GM23338 (cell line): ENCODE measurements around the gene TFCP2. TPM values are rescaled to one million over a fixed set of nuclear protein-coding genes. Genes with fewer than 3 reads are reported as not detected.

Experiments
- ATAC-seq: fragments of 200-7000 bp; cut with Tn5 transposase; 3 replicates; pipeline ENCODE4 v1.9.1; 2020
- DNase-seq: peaks from one replicate; pipeline ENCODE4 v3.0.0-alpha.2; 2015; ENCODE audit warnings: low spot score
- H2AFZ ChIP-seq: fragments of 200-600 bp; sonication (generic); 2 replicates; pipeline ENCODE4 v1.8.0; 2016; ENCODE audit warnings: antibody characterized with exemption, mild to moderate bottlenecking, moderate library complexity
- H3F3A ChIP-seq: fragments of 200-600 bp; sonication (generic); replicated peaks from 2 replicates; pipeline ENCODE4 v1.8.0; 2017; ENCODE audit warnings: antibody characterized with exemption, mixed run types, low read depth
- H3K27ac ChIP-seq: fragments of 200-600 bp; sonication (generic); 2 replicates; pipeline ENCODE4 v1.6.1; 2016; ENCODE audit warnings: low read depth
- H3K27me3 ChIP-seq: fragments of 200-600 bp; sonication (generic); 2 replicates; pipeline ENCODE4 v1.8.0; 2016; ENCODE audit warnings: mild to moderate bottlenecking, mixed run types, moderate library complexity; ENCODE audit not compliant: insufficient read depth
- H3K36me3 ChIP-seq: fragments of 200-600 bp; sonication (generic); 2 replicates; pipeline ENCODE4 v1.8.0; 2016; ENCODE audit warnings: mild to moderate bottlenecking; ENCODE audit not compliant: insufficient read depth
- H3K4me1 ChIP-seq: fragments of 200-600 bp; sonication (generic); 2 replicates; pipeline ENCODE4 v1.8.0; 2016; ENCODE audit warnings: mild to moderate bottlenecking, moderate library complexity; ENCODE audit not compliant: insufficient read depth
- H3K4me2 ChIP-seq: fragments of 200-600 bp; sonication (generic); 2 replicates; pipeline ENCODE4 v1.7.1; 2017; ENCODE audit warnings: mixed run types
- H3K4me3 ChIP-seq: fragments of 200-600 bp; sonication (generic); 2 replicates; pipeline ENCODE4 v1.6.1; 2016; ENCODE audit warnings: mixed run types
- H3K79me2 ChIP-seq: fragments of 200-600 bp; sonication (generic); replicated peaks from 2 replicates; pipeline ENCODE4 v1.8.0; 2017; ENCODE audit warnings: mild to moderate bottlenecking; ENCODE audit not compliant: insufficient read depth
- H3K9me2 ChIP-seq: fragments of 200-600 bp; sonication (generic); 2 replicates; pipeline ENCODE4 v1.8.0; 2017; ENCODE audit not compliant: insufficient read depth
- H4K20me1 ChIP-seq: fragments of 200-600 bp; sonication (generic); replicated peaks from 2 replicates; pipeline ENCODE4 v1.8.0; 2017; ENCODE audit warnings: mild to moderate bottlenecking; ENCODE audit not compliant: insufficient read depth
- H3K27ac Mint-ChIP-seq: 2 replicates; pipeline ENCODE4 v1.8.0; 2020; ENCODE audit warnings: inconsistent platforms, mild to moderate bottlenecking, moderate library complexity, mixed read lengths
- H3K27me3 Mint-ChIP-seq: 3 replicates; pipeline ENCODE4 v1.8.0; 2022; ENCODE audit warnings: low read depth, mild to moderate bottlenecking, moderate library complexity, mixed read lengths, inconsistent platforms; ENCODE audit not compliant: insufficient read depth, poor library complexity
- H3K36me3 Mint-ChIP-seq: 3 replicates; pipeline ENCODE4 v1.8.0; 2021; ENCODE audit warnings: low read depth, mild to moderate bottlenecking, inconsistent platforms, moderate library complexity, mixed read lengths
- H3K4me1 Mint-ChIP-seq: 3 replicates; pipeline ENCODE4 v1.8.0; 2020; ENCODE audit warnings: mild to moderate bottlenecking, inconsistent platforms, mixed read lengths
- H3K4me3 Mint-ChIP-seq: 3 replicates; pipeline ENCODE4 v1.8.0; 2021; ENCODE audit warnings: moderate library complexity, mild to moderate bottlenecking, inconsistent platforms, mixed read lengths
- H3K9me3 Mint-ChIP-seq: 3 replicates; pipeline ENCODE4 v1.8.0; 2020; ENCODE audit warnings: moderate library complexity, mild to moderate bottlenecking, inconsistent platforms, mixed read lengths
- CREB1 ChIP-seq: fragments of 250-450 bp; sonication (Bioruptor Pico); IDR thresholded peaks from 2 replicates; pipeline ENCODE4 v1.5.0; 2020; ENCODE audit warnings: low read depth, mild to moderate bottlenecking, moderate library complexity
- EZH2 ChIP-seq: fragments of 200-600 bp; sonication (generic); IDR thresholded peaks from one replicate; pipeline ENCODE4 v1.8.0; 2017; ENCODE audit warnings: antibody characterized with exemption, mild to moderate bottlenecking, low read depth; ENCODE audit not compliant: unreplicated experiment
- EZH2phosphoT487 ChIP-seq: fragments of 200-600 bp; sonication (generic); IDR thresholded peaks from one replicate; pipeline ENCODE4 v1.8.1; 2018; ENCODE audit warnings: antibody characterized with exemption; ENCODE audit not compliant: unreplicated experiment
- JUNB ChIP-seq: IDR thresholded peaks from one replicate; pipeline ENCODE4 v1.6.1; 2016; ENCODE audit warnings: antibody characterized with exemption; ENCODE audit not compliant: unreplicated experiment
- NANOG ChIP-seq: IDR thresholded peaks from 2 replicates; pipeline ENCODE4 v1.6.1; 2016; ENCODE audit warnings: antibody characterized with exemption, borderline replicate concordance
- POLR2AphosphoS5 ChIP-seq: IDR thresholded peaks from 2 replicates; pipeline ENCODE4 v1.6.1; 2016; ENCODE audit warnings: antibody characterized with exemption, low read depth
- REST ChIP-seq: IDR thresholded peaks from one replicate; pipeline ENCODE4 v1.6.1; 2018; ENCODE audit warnings: antibody characterized with exemption; ENCODE audit not compliant: unreplicated experiment
- STAT1 ChIP-seq: IDR thresholded peaks from one replicate; pipeline ENCODE4 v1.6.1; 2016; ENCODE audit warnings: antibody characterized with exemption; ENCODE audit not compliant: unreplicated experiment
- ZNF114 ChIP-seq: fragments of 250-450 bp; sonication (Bioruptor Pico); IDR thresholded peaks from 2 replicates; pipeline ENCODE4 v1.5.0; 2020; ENCODE audit warnings: mild to moderate bottlenecking, moderate library complexity
- ZNF331 ChIP-seq: fragments of 250-450 bp; sonication (Bioruptor Pico); IDR thresholded peaks from 2 replicates; pipeline ENCODE4 v1.5.0; 2020; ENCODE audit warnings: low read depth, mild to moderate bottlenecking, moderate library complexity
- polyA plus RNA-seq: library from polyadenylated mRNA; unstranded; fragments of >200 nt; fragmentation: Nextera tagmentation; extraction: Ambion mirVana; gene quantifications from 2 replicates; pipeline ENCODE4 v1.2.1, GENCODE V29; 2016
- total RNA-seq: library from RNA; depleted of rRNA; stranded (reverse); fragments of >200 nt; shearing (Covaris generic); gene quantifications from 2 replicates; pipeline ENCODE4 v1.2.3, GENCODE V29; 2014
- TF ChIP-seq, protein P1 (sequence below): IDR thresholded peaks from 2 replicates; pipeline ENCODE4 v1.6.1; 2016; ENCODE audit warnings: antibody characterized with exemption
- TF ChIP-seq, protein P2 (sequence below): fragments of 250-450 bp; sonication (Bioruptor Pico); IDR thresholded peaks from 2 replicates; pipeline ENCODE4 v1.5.0; 2020; ENCODE audit warnings: mild to moderate bottlenecking, moderate library complexity
- TF ChIP-seq, protein P3 (sequence below), 2 experiments: fragments of 200-600 bp in 1 of 2; sonication (generic) in 1 of 2; conservative IDR thresholded peaks; 2 replicates each; pipeline versions ENCODE4 v1.5.1 to v1.6.1; 2016 to 2017; ENCODE audit warnings: antibody characterized with exemption in 2 of 2, low read depth in 2 of 2, mild to moderate bottlenecking in 2 of 2, moderate library complexity in 1 of 2

TFCP2 gene
- total and polyA plus RNA-seq, 2 experiments from 2014 or later = 15.2 to 30.5 TPM

DNA sequence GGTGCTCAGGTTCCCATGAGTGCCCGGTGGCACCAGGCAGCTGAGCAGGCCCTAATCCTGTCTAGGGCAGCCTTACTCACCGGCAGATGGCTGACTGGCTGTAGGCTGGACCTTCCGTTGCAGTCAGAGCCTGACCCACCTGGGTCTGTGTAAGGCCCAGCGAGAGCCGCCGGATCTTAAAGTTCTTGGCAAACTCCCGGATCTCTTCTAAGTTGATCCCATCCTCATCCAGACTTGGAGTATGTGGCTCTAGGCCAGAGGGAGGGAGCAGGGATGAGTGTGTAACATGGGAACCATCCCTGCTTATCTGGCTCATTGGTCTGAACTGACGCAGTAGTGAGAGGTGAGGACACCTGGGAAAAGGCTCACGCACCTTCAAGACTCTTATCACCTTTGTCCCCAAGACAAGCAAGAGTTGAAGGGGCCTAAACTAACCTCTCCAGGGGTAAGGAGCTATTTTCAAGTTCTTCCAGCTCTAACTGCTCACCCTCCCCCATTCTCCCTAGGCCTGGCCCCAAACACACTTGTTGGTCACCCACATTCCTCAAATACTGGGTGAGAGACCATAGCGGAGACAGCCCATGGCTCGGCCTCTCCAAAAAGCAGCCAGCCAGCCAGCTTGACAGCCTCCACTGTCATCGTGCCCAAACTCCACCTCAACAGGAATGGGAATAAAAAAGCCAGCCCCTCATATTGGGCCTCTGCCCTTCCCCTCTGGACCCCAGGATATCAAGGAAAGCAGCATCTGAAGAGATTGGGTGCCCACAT, 18.8 kb upstream of the TFCP2 start:
- H3K4me3 Mint-ChIP-seq = no peak overlapping the region
- no peak overlapping the region; the same call in 1 of the 2 replicates for H3K27ac Mint-ChIP-seq
- no peak overlapping the region for H2AFZ ChIP-seq
- no peaks in the 10 kb centered on the region for H3K27me3 Mint-ChIP-seq
- no peaks in the 10 kb centered on the region for H3K9me3 Mint-ChIP-seq
- H3F3A ChIP-seq = no peaks in the 10 kb centered on the region
- H3K4me1 Mint-ChIP-seq = peaks cover 7% of the 10 kb centered on the region
- ATAC-seq (no peak), DNase-seq (no peak)
- no peaks in the 10 kb centered on the region for H3K36me3 ChIP-seq
- no peaks in the 10 kb centered on the region for H3K4me1 ChIP-seq
- no peak overlapping the region for H3K4me2 ChIP-seq
- TF ChIP-seq EZH2phosphoT487 (no peak), ZNF331 (CRISPR knock-in tag) (no peak), STAT1 (no peak), POLR2AphosphoS5 (no peak), ZNF114 (CRISPR knock-in tag) (no peak), EZH2 (no peak), JUNB (no peak), CREB1 (CRISPR knock-in tag) (no peak), REST (no peak), NANOG (no peak)
- TF ChIP-seq, protein P1, sequence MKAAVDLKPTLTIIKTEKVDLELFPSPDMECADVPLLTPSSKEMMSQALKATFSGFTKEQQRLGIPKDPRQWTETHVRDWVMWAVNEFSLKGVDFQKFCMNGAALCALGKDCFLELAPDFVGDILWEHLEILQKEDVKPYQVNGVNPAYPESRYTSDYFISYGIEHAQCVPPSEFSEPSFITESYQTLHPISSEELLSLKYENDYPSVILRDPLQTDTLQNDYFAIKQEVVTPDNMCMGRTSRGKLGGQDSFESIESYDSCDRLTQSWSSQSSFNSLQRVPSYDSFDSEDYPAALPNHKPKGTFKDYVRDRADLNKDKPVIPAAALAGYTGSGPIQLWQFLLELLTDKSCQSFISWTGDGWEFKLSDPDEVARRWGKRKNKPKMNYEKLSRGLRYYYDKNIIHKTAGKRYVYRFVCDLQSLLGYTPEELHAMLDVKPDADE = no peak
- TF ChIP-seq, protein P2, sequence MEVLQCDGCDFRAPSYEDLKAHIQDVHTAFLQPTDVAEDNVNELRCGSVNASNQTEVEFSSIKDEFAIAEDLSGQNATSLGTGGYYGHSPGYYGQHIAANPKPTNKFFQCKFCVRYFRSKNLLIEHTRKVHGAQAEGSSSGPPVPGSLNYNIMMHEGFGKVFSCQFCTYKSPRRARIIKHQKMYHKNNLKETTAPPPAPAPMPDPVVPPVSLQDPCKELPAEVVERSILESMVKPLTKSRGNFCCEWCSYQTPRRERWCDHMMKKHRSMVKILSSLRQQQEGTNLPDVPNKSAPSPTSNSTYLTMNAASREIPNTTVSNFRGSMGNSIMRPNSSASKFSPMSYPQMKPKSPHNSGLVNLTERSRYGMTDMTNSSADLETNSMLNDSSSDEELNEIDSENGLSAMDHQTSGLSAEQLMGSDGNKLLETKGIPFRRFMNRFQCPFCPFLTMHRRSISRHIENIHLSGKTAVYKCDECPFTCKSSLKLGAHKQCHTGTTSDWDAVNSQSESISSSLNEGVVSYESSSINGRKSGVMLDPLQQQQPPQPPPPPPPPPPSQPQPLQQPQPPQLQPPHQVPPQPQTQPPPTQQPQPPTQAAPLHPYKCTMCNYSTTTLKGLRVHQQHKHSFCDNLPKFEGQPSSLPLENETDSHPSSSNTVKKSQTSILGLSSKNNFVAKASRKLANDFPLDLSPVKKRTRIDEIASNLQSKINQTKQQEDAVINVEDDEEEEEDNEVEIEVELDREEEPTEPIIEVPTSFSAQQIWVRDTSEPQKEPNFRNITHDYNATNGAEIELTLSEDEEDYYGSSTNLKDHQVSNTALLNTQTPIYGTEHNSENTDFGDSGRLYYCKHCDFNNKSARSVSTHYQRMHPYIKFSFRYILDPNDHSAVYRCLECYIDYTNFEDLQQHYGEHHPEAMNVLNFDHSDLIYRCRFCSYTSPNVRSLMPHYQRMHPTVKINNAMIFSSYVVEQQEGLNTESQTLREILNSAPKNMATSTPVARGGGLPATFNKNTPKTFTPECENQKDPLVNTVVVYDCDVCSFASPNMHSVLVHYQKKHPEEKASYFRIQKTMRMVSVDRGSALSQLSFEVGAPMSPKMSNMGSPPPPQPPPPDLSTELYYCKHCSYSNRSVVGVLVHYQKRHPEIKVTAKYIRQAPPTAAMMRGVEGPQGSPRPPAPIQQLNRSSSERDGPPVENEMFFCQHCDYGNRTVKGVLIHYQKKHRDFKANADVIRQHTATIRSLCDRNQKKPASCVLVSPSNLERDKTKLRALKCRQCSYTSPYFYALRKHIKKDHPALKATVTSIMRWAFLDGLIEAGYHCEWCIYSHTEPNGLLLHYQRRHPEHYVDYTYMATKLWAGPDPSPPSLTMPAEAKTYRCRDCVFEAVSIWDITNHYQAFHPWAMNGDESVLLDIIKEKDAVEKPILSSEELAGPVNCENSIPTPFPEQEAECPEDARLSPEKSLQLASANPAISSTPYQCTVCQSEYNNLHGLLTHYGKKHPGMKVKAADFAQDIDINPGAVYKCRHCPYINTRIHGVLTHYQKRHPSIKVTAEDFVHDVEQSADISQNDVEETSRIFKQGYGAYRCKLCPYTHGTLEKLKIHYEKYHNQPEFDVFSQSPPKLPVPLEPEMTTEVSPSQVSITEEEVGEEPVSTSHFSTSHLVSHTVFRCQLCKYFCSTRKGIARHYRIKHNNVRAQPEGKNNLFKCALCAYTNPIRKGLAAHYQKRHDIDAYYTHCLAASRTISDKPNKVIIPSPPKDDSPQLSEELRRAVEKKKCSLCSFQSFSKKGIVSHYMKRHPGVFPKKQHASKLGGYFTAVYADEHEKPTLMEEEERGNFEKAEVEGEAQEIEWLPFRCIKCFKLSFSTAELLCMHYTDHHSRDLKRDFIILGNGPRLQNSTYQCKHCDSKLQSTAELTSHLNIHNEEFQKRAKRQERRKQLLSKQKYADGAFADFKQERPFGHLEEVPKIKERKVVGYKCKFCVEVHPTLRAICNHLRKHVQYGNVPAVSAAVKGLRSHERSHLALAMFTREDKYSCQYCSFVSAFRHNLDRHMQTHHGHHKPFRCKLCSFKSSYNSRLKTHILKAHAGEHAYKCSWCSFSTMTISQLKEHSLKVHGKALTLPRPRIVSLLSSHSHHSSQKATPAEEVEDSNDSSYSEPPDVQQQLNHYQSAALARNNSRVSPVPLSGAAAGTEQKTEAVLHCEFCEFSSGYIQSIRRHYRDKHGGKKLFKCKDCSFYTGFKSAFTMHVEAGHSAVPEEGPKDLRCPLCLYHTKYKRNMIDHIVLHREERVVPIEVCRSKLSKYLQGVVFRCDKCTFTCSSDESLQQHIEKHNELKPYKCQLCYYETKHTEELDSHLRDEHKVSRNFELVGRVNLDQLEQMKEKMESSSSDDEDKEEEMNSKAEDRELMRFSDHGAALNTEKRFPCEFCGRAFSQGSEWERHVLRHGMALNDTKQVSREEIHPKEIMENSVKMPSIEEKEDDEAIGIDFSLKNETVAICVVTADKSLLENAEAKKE (CRISPR knock-in tag) = no peak
- TF ChIP-seq, protein P3, sequence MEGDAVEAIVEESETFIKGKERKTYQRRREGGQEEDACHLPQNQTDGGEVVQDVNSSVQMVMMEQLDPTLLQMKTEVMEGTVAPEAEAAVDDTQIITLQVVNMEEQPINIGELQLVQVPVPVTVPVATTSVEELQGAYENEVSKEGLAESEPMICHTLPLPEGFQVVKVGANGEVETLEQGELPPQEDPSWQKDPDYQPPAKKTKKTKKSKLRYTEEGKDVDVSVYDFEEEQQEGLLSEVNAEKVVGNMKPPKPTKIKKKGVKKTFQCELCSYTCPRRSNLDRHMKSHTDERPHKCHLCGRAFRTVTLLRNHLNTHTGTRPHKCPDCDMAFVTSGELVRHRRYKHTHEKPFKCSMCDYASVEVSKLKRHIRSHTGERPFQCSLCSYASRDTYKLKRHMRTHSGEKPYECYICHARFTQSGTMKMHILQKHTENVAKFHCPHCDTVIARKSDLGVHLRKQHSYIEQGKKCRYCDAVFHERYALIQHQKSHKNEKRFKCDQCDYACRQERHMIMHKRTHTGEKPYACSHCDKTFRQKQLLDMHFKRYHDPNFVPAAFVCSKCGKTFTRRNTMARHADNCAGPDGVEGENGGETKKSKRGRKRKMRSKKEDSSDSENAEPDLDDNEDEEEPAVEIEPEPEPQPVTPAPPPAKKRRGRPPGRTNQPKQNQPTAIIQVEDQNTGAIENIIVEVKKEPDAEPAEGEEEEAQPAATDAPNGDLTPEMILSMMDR (conservative IDR thresholded peaks at IDR 0.05; ENCODE audit: low read depth in 2 of 2) = no peak
- no peaks in the 10 kb centered on the region for H3K27me3 ChIP-seq
- H4K20me1 ChIP-seq = no peaks in the 10 kb centered on the region
- H3K36me3 Mint-ChIP-seq = no peaks in the 10 kb centered on the region; the same call in 2 of the 3 replicates
- no peak overlapping the region for H3K27ac ChIP-seq
- H3K4me3 ChIP-seq = no peak overlapping the region
- no peaks in the 10 kb centered on the region for H3K79me2 ChIP-seq
- no peaks in the 10 kb centered on the region for H3K9me2 ChIP-seq
